ENCODE measurements around the gene ERCC6.

- TF ChIP-seq CTCF (IDR thresholded peaks at IDR 0.05) (no peak), POLR2AphosphoS5 (IDR thresholded peaks at IDR 0.05; ENCODE audit: insufficient read depth in 1 of 2, low read depth in 1 of 2) (no peak), POLR2A (IDR thresholded peaks at IDR 0.05) (no peak)
Measured at GRCh38 chr10:49567810-49568209, 28.9 kb upstream of the ERCC6 start.

All from vagina (tissue), 2 donors.